ENCODE results near the gene VPS37B.
A peak's percentile ranks its signal among the peaks of the same experiment; 100 is the strongest.

VPS37B gene

DNA sequence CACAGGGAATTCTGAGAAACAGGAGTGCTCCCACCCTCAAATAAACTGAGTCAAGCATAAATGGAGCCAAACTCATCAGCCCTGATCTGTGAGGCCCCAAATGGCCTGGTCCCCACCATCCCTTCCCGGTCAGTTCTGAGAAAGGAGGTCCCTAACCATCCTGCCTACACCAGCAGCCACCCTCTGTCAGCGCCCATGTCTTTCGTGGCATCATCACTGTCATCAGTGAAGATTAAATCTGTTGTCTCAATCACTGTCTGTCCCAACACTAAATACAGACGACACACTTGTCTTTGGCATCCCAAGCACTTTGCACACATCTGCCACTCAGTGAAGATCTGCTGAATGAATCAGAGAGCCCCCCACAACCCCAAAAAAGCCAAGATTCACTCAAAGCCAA is 22.4 kb downstream of the VPS37B start:
- H3K4me3 ChIP-seq (ENCODE audit: low read depth, low read length), result no peak overlapping the region
- TF ChIP-seq CTCF (conservative IDR thresholded peaks at IDR 0.05; ENCODE audit: low read depth, low read length), result no peak
- no peak for DNase-seq (ENCODE audit: low read depth)

DNA sequence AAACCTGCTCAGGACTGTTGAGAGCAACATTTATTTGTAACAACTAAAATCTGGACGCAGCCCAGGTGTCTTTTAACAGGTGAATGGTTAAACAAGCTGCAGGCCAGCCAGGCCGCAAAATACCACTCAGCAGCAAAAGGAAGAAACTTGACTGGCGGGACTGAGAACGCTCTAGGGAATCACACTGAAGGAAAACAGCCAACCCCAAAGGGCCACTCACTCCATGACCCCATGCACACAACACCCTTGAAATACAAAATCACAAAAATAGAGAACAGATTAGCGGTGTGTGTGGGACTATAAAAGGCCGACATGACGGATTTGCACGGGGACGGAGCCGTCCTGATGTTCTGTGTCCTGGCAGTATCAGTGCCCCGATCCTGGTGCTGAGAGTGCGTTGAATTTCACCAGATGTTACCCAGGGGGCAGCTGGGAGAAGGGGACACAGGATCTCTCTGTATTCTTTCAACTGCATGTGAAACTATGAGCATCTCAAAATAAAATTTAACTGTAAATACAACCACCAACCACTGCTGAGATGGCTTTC is 23.0 kb downstream of the VPS37B start:
- no peak overlapping the region for H3K4me3 ChIP-seq (ENCODE audit: low read depth, low read length)
- DNase-seq (ENCODE audit: low read depth), result no peak
- no peak for TF ChIP-seq CTCF (conservative IDR thresholded peaks at IDR 0.05; ENCODE audit: low read depth, low read length)

GRCh38 chr12:122871851-122872780 is 23.8 kb downstream of the VPS37B start:
- TF ChIP-seq CTCF (conservative IDR thresholded peaks at IDR 0.05; ENCODE audit: low read depth, low read length), result no peak

DNA sequence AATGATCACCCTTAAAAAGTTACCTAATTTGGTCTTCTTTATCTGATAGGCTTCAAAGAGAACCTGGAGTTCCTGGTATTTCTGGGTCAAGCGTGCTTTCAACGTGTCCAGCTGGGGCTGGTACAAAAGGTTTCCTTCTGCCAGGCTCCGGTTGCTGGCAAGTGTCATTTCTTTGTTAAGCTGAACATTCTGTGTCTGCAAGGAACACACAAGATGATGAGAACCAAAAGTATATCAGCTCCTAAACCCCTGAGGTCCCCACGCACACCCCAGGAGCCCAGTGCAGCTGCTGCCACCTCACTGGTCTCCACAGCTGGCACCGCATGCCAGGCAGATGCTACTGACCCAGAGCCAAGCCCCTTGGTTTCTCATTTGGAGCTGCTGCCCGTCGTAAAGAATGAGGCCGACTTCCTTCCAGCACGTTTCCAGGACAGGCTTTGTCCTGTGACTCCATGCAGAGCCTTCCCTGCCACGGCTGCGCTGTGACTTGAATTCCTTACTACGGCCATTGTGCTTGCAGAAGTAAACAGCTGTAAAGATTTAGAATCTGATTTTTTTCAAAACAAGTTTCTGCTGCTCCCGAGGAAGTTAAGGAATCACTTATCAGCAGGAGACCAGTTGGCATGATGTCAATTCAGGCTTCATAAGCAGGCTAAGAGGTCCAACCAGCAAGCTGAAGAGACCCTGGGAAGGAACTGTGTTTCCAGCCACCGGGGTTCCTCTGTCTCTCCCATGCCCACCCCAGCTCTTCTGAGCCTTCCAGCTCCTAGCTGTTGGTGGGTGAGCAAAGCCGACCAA is 24.9 kb downstream of the VPS37B start:
- H3K4me3 ChIP-seq (ENCODE audit: low read depth, low read length), result peak overlapping the region; percentile 26
- DNase-seq (ENCODE audit: low read depth), result peak; percentile 81

More at GRCh38 chr12:122871851-122872780, 23.8 kb downstream of the VPS37B start:
- peak; percentile 82 for DNase-seq (ENCODE audit: low read depth)
- peak overlapping the region; percentile 26 for H3K4me3 ChIP-seq (ENCODE audit: low read depth, low read length)

GRCh38 chr12:122870163-122870842 is 25.6 kb downstream of the VPS37B start:
- TF ChIP-seq CTCF (conservative IDR thresholded peaks at IDR 0.05; ENCODE audit: low read depth, low read length), result no peak
- no peak overlapping the region for H3K4me3 ChIP-seq (ENCODE audit: low read depth, low read length)
- no peak for DNase-seq (ENCODE audit: low read depth)

More for the DNA sequence above, 24.9 kb downstream of the VPS37B start:
- no peak for TF ChIP-seq CTCF (conservative IDR thresholded peaks at IDR 0.05; ENCODE audit: low read depth, low read length)

GRCh38 chr12:122869207-122869973 is 26.5 kb downstream of the VPS37B start:
- DNase-seq (ENCODE audit: low read depth), result no peak
- no peak overlapping the region for H3K4me3 ChIP-seq (ENCODE audit: low read depth, low read length)
- no peak for TF ChIP-seq CTCF (conservative IDR thresholded peaks at IDR 0.05; ENCODE audit: low read depth, low read length)

All from choroid plexus epithelial cell (primary cell).